Thoracic aorta (tissue), 2 donors: Measurements from ENCODE around the gene NSMCE1. TPM values are rescaled to one million over a fixed set of nuclear protein-coding genes. Genes with fewer than 3 reads are reported as not detected.

Experiments
- ATAC-seq: fragments of 150-250 bp; one replicate; pipeline ENCODE4 v1.8.0; 2017; ENCODE audit warnings: low read depth; ENCODE audit not compliant: insufficient number of reproducible peaks, low FRiP score
- DNase-seq: peaks from one replicate; pipeline ENCODE4 v3.0.0-alpha.2; 2020; ENCODE audit warnings: low spot score
- H3K27ac ChIP-seq, 2 donors: fragments of 200-600 bp; sonication (generic); 1 replicate in 1 of 2; 2 replicates in 1 of 2; pipeline ENCODE4 v1.5.1; 2016; ENCODE audit warnings: mild to moderate bottlenecking in 2 of 2, moderate library complexity in 2 of 2
- H3K27me3 ChIP-seq: fragments of 200-600 bp; sonication (generic); replicated peaks from 2 replicates; pipeline ENCODE4 v1.6.0; 2016; ENCODE audit warnings: mild to moderate bottlenecking; ENCODE audit not compliant: insufficient read depth
- H3K36me3 ChIP-seq: fragments of 200-600 bp; sonication (generic); one replicate; pipeline ENCODE4 v1.5.1; 2016
- H3K4me1 ChIP-seq, 2 donors: fragments of 200-600 bp; sonication (generic); 1 replicate in 1 of 2; 2 replicates in 1 of 2; pipeline versions ENCODE4 v1.5.1 to v1.6.0; 2016; ENCODE audit warnings: low read depth in 2 of 2, mild to moderate bottlenecking in 1 of 2; ENCODE audit not compliant: control insufficient read depth in 1 of 2
- H3K4me3 ChIP-seq: fragments of 200-600 bp; sonication (generic); 2 replicates; pipeline ENCODE4 v1.5.1; 2016; ENCODE audit warnings: mild to moderate bottlenecking
- H3K9me3 ChIP-seq: fragments of 200-600 bp; sonication (generic); 2 replicates; pipeline ENCODE4 v1.5.1; 2016
- CTCF ChIP-seq: fragments of 200-600 bp; sonication (generic); IDR thresholded peaks from one replicate; pipeline ENCODE4 v1.5.1; 2019; ENCODE audit warnings: antibody characterized with exemption
- total RNA-seq, 2 donors: library from RNA; depleted of rRNA; stranded (reverse); fragments of >200 nt; gene quantifications; one replicate each; pipeline versions ENCODE4 v1.1.0 to v1.2.3, GENCODE V29; 2016

Gene NSMCE1
- total RNA-seq, 2 donors from 2014 or later = 23.8 to 44.5 TPM

- DNase-seq (no peak), ATAC-seq (no peak)
- no peak for TF ChIP-seq CTCF
- no peaks in the 10 kb centered on the region for H3K9me3 ChIP-seq
- H3K4me1 ChIP-seq = peaks cover 44 to 51% of the 10 kb centered on the region in 2 donors
- no peaks in the 10 kb centered on the region for H3K27me3 ChIP-seq
- H3K4me3 ChIP-seq = no peak overlapping the region
- H3K27ac ChIP-seq = peak overlapping the region; percentile 84 to 90
- no peaks in the 10 kb centered on the region for H3K36me3 ChIP-seq
These were observed 22.1 kb downstream of the NSMCE1 start for GRCh38 chr16:27246439-27246838.

- Histone ChIP-seq H3K9me3 (no peaks in the 10 kb centered on the region), H3K4me3 (peak overlapping the region; percentile 6), H3K27me3 (no peaks in the 10 kb centered on the region), H3K27ac (peak overlapping the region; percentile 84 to 90), H3K4me1 (peaks cover 48 to 59% of the 10 kb centered on the region in 2 donors), H3K36me3 (no peaks in the 10 kb centered on the region)
- TF ChIP-seq CTCF = no peak
- DNase-seq (no peak), ATAC-seq (no peak)
These were observed 23.0 kb downstream of the NSMCE1 start for GRCh38 chr16:27245276-27246172.

GRCh38 chr16:27244363-27244755, 24.2 kb downstream of the NSMCE1 start:
- Histone ChIP-seq H3K4me1 (peaks cover 48 to 65% of the 10 kb centered on the region in 2 donors), H3K27me3 (no peaks in the 10 kb centered on the region), H3K27ac (peak overlapping the region; percentile 84 to 90), H3K36me3 (no peaks in the 10 kb centered on the region), H3K4me3 (no peak overlapping the region), H3K9me3 (no peaks in the 10 kb centered on the region)
- TF ChIP-seq CTCF = no peak
- no peak for ATAC-seq
- no peak for DNase-seq

GRCh38 chr16:27243725-27244362, 24.7 kb downstream of the NSMCE1 start:
- H3K36me3 ChIP-seq = no peaks in the 10 kb centered on the region
- TF ChIP-seq CTCF = no peak
- ATAC-seq (no peak), DNase-seq (no peak)
- H3K4me1 ChIP-seq = peaks cover 48 to 65% of the 10 kb centered on the region in 2 donors
- peak overlapping the region; percentile 84 to 90 for H3K27ac ChIP-seq
- no peaks in the 10 kb centered on the region for H3K27me3 ChIP-seq
- H3K4me3 ChIP-seq = peak overlapping the region; percentile 69
- no peaks in the 10 kb centered on the region for H3K9me3 ChIP-seq

GRCh38 chr16:27242868-27243590, 25.5 kb downstream of the NSMCE1 start:
- ATAC-seq (peak; percentile 77), DNase-seq (peak; percentile 50)
- no peak for TF ChIP-seq CTCF
- peaks cover 48 to 65% of the 10 kb centered on the region in 2 donors for H3K4me1 ChIP-seq
- H3K27me3 ChIP-seq = no peaks in the 10 kb centered on the region
- peak overlapping the region; percentile 69 for H3K4me3 ChIP-seq
- H3K36me3 ChIP-seq = no peaks in the 10 kb centered on the region
- H3K9me3 ChIP-seq = no peaks in the 10 kb centered on the region
- H3K27ac ChIP-seq = peak overlapping the region; percentile 84 to 90
